Esophagus squamous epithelium (tissue), 4 donors: ENCODE measurements around the gene ATP8B3.

ENCODE experiments used
- CTCF ChIP-seq, 6 experiments: fragments of 450-650 bp in 4 of 6; fragments of 200-600 bp in 2 of 6; sonication (generic) in 2 of 6; IDR thresholded peaks; one replicate each; pipeline ENCODE4 v1.5.1; 2016 to 2019; ENCODE audit warnings: antibody characterized with exemption in 6 of 6, mild to moderate bottlenecking in 4 of 6, moderate library complexity in 4 of 6
- POLR2A ChIP-seq, 4 donors: fragments of 450-650 bp; IDR thresholded peaks; one replicate each; pipeline ENCODE4 v1.6.1; 2017; ENCODE audit warnings: antibody characterized with exemption in 4 of 4, mild to moderate bottlenecking in 4 of 4, moderate library complexity in 3 of 4

DNA sequence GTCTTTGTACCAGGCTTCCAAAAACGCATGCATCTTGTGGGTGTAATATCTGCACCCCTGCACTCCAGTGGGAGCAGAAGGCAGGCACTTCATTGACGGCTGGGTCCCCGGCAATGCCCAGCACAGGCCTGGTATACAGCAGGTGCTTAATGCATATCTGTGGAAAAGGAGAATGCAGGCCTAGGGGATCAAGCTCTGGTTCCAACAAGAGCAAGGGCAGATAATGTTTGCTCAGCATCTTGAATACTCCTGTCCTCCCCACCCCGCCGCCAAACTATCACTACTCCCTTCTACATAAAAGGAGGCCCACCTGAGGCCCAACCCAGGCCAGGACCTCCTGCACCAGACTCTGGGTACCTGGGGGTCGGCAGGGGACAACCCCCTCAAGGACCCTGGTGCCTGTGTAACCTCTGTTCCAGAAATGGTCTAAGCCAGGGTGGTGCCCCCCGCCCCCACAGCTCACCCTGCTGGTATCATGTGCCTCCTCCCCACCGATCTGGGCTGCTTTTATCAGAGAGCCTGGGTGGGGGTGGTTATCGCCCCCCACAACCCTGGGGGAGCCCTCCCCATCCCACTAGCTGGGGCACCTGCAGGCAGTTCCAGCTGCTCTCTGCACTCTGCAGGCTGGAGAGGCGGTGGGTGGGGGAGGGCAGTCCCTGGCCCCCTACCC, 46.5 kb upstream of the ATP8B3 start:
- TF ChIP-seq CTCF (IDR thresholded peaks at IDR 0.05): no peak
- no peak for TF ChIP-seq POLR2A (IDR thresholded peaks at IDR 0.05)
